Peyer's patch (tissue), 4 donors: ENCODE measurements around the gene ELF5.
A peak's percentile ranks its signal among the peaks of the same experiment; 100 is the strongest.

Source experiments
- POLR2A ChIP-seq, 2 donors: fragments of 450-650 bp; IDR thresholded peaks; one replicate each; pipeline ENCODE4 v1.5.1; 2017; ENCODE audit warnings: antibody characterized with exemption in 2 of 2, mild to moderate bottlenecking in 2 of 2, moderate library complexity in 2 of 2
- TF ChIP-seq, protein P1 (sequence below), 6 experiments: fragments of 450-650 bp in 4 of 6; fragments of 200-600 bp in 2 of 6; sonication (generic) in 1 of 6; IDR thresholded peaks; one replicate each; pipeline ENCODE4 v1.5.1; 2017 to 2019; ENCODE audit warnings: antibody characterized with exemption in 6 of 6, mild to moderate bottlenecking in 3 of 6, moderate library complexity in 1 of 6

DNA sequence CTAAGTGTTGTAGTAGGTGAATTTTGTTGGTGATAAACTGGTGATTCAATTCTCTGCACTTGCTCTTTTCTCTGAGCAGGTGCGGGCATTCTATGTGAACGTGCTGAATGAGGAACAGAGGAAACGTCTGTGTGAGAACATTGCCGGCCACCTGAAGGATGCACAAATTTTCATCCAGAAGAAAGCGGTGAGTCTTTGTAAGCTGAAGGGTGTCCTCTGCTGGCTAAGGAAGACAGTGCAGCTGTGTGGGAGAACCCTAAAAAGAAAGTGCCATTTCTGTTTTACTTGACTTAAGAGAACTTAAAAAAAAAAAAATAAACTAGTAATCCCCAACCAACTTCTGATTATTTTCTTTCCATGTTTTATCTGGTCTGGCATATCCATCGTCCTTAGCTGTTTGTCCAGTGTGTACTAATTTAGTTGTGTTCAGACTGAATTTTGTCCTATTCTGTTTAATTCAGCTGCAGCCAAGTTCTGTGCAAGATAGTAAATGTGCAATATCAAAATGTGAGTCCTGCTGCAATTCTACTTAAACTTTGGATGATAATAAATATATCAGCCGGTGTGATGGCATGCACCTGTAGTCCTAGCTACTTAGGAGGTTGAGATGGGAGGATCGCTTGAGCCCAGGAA, 45.3 kb downstream of the ELF5 start:
- TF ChIP-seq, protein P1, sequence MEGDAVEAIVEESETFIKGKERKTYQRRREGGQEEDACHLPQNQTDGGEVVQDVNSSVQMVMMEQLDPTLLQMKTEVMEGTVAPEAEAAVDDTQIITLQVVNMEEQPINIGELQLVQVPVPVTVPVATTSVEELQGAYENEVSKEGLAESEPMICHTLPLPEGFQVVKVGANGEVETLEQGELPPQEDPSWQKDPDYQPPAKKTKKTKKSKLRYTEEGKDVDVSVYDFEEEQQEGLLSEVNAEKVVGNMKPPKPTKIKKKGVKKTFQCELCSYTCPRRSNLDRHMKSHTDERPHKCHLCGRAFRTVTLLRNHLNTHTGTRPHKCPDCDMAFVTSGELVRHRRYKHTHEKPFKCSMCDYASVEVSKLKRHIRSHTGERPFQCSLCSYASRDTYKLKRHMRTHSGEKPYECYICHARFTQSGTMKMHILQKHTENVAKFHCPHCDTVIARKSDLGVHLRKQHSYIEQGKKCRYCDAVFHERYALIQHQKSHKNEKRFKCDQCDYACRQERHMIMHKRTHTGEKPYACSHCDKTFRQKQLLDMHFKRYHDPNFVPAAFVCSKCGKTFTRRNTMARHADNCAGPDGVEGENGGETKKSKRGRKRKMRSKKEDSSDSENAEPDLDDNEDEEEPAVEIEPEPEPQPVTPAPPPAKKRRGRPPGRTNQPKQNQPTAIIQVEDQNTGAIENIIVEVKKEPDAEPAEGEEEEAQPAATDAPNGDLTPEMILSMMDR (IDR thresholded peaks at IDR 0.05): peak; percentile 12 to 69 (median 57)
- TF ChIP-seq POLR2A (IDR thresholded peaks at IDR 0.05): no peak
